HepG2 (cell line): ENCODE measurements around the gene AHSA1. TPM values are rescaled to one million over a fixed set of nuclear protein-coding genes. Genes with fewer than 3 reads are reported as not detected.
A peak's percentile ranks its signal among the peaks of the same experiment; 100 is the strongest.

ENCODE experiments used
- AKAP8 ChIP-seq: sonication (generic); formaldehyde crosslinking; IDR thresholded peaks from 2 replicates; pipeline ENCODE4 v1.5.1; 2020; ENCODE audit warnings: mild to moderate bottlenecking, missing genetic modification reagents
- BORCS8-MEF2B ChIP-seq: sonication (generic); formaldehyde crosslinking; IDR thresholded peaks from 2 replicates; pipeline ENCODE4 v1.8.0; 2022; ENCODE audit warnings: mild to moderate bottlenecking, missing genetic modification reagents
- KLF12 ChIP-seq: sonication (generic); formaldehyde crosslinking; IDR thresholded peaks from 2 replicates; pipeline ENCODE4 v1.4.0; 2020; ENCODE audit warnings: missing genetic modification reagents, borderline replicate concordance
- KLF6 ChIP-seq: IDR thresholded peaks from 2 replicates; pipeline ENCODE4 v1.8.0; 2016; ENCODE audit warnings: missing biosample characterization, missing genetic modification reagents
- POLR2A ChIP-seq, 2 experiments: IDR thresholded peaks; 2 replicates each; pipeline ENCODE4 v1.6.1; 2011; ENCODE audit warnings: low read depth in 2 of 2, low read length in 2 of 2, mild to moderate bottlenecking in 1 of 2, moderate library complexity in 1 of 2; ENCODE audit not compliant: insufficient read depth in 1 of 2
- RAD21 ChIP-seq: fragments of 450-650 bp; formaldehyde crosslinking; IDR thresholded peaks from 2 replicates; pipeline ENCODE4 v1.5.0; 2020; ENCODE audit warnings: mild to moderate bottlenecking
- RBFOX2 ChIP-seq: fragments of 200-400 bp; formaldehyde crosslinking; IDR thresholded peaks from 2 replicates; pipeline ENCODE4 v1.6.1; 2017; ENCODE audit warnings: low read depth, mild to moderate bottlenecking, low read length
- SALL1 ChIP-seq: sonication (generic); formaldehyde crosslinking; IDR thresholded peaks from 2 replicates; pipeline ENCODE4 v1.8.0; 2022; ENCODE audit warnings: mild to moderate bottlenecking, missing genetic modification reagents
- SIX1 ChIP-seq: sonication (generic); formaldehyde crosslinking; IDR thresholded peaks from 2 replicates; pipeline ENCODE4 v1.4.0; 2020; ENCODE audit warnings: missing genetic modification reagents, borderline replicate concordance
- SMAD9 ChIP-seq: sonication (generic); formaldehyde crosslinking; IDR thresholded peaks from 2 replicates; pipeline ENCODE4 v1.5.1; 2020; ENCODE audit warnings: mild to moderate bottlenecking, missing genetic modification reagents
- SRF ChIP-seq: IDR thresholded peaks from 2 replicates; pipeline ENCODE4 v1.6.1; 2011; ENCODE audit warnings: mild to moderate bottlenecking, low read depth, low read length, moderate library complexity
- ZFX ChIP-seq: sonication (generic); formaldehyde crosslinking; IDR thresholded peaks from 2 replicates; pipeline ENCODE4 v1.4.0; 2020; ENCODE audit warnings: mild to moderate bottlenecking, low read depth, missing genetic modification reagents, moderate library complexity
- ZNF101 ChIP-seq: sonication (generic); formaldehyde crosslinking; IDR thresholded peaks from 2 replicates; pipeline ENCODE4 v1.4.0; 2020; ENCODE audit warnings: mild to moderate bottlenecking, low read depth, missing genetic modification reagents, borderline replicate concordance
- ZNF501 ChIP-seq: sonication (generic); formaldehyde crosslinking; IDR thresholded peaks from 2 replicates; pipeline ENCODE4 v1.5.1; 2020; ENCODE audit warnings: mild to moderate bottlenecking, moderate library complexity, missing genetic modification reagents
- ZSCAN21 ChIP-seq: sonication (generic); formaldehyde crosslinking; IDR thresholded peaks from 2 replicates; pipeline ENCODE4 v1.8.0; 2022; ENCODE audit warnings: mild to moderate bottlenecking, missing genetic modification reagents, moderate library complexity, borderline replicate concordance
- polyA plus RNA-seq, 8 experiments: library from polyadenylated mRNA; depleted of rRNA in 3 of 8; stranded (reverse) in 7 of 8; unstranded in 1 of 8; fragments of >200 nt; fragmentation: Illumina TruSeq in 4 of 8; extraction: Trizol in 4 of 8; gene quantifications; 2 replicates each; pipeline versions ENCODE4 v1.2.1 to v1.2.3, GENCODE V29; 2011 to 2016; ENCODE audit warnings: low read depth in 4 of 8, missing spikeins in 1 of 8, mixed read lengths in 1 of 8; ENCODE audit not compliant: insufficient read depth in 1 of 8
- total RNA-seq, 5 experiments: library from RNA; depleted of rRNA; stranded (reverse); fragments of >200 nt; fragmentation: Illumina TruSeq; extraction: Trizol; gene quantifications; 2 replicates each; pipeline ENCODE4 v1.2.3, GENCODE V29; 2016; ENCODE audit warnings: low read depth in 1 of 5
- TF ChIP-seq, protein P1 (sequence below): sonication (generic); formaldehyde crosslinking; IDR thresholded peaks from 2 replicates; pipeline ENCODE4 v1.9.0; 2021; ENCODE audit warnings: missing genetic modification reagents, borderline replicate concordance
- TF ChIP-seq, protein P2 (sequence below): sonication (generic); formaldehyde crosslinking; IDR thresholded peaks from 2 replicates; pipeline ENCODE4 v1.4.0; 2020; ENCODE audit warnings: missing genetic modification reagents
- TF ChIP-seq, protein P3 (sequence below): sonication (generic); formaldehyde crosslinking; IDR thresholded peaks from 2 replicates; pipeline ENCODE4 v1.5.0; 2020; ENCODE audit warnings: missing genetic modification reagents, mild to moderate bottlenecking, borderline replicate concordance
- TF ChIP-seq, protein P4 (sequence below): sonication (generic); formaldehyde crosslinking; IDR thresholded peaks from 2 replicates; pipeline ENCODE4 v1.4.0; 2020; ENCODE audit warnings: missing genetic modification reagents, borderline replicate concordance
- TF ChIP-seq, protein P5 (sequence below): sonication (generic); formaldehyde crosslinking; IDR thresholded peaks from 2 replicates; pipeline ENCODE4 v1.5.0; 2020; ENCODE audit warnings: mild to moderate bottlenecking, missing genetic modification reagents
- TF ChIP-seq, protein P6 (sequence below): sonication (generic); formaldehyde crosslinking; IDR thresholded peaks from 2 replicates; pipeline ENCODE4 v1.5.0; 2020; ENCODE audit warnings: missing genetic modification reagents

AHSA1 gene
- total and polyA plus RNA-seq, 2 of the 13 experiments (the other 11 are each of a cell fraction or from before 2014, with no cell fraction given) = 113 to 241 TPM

DNA sequence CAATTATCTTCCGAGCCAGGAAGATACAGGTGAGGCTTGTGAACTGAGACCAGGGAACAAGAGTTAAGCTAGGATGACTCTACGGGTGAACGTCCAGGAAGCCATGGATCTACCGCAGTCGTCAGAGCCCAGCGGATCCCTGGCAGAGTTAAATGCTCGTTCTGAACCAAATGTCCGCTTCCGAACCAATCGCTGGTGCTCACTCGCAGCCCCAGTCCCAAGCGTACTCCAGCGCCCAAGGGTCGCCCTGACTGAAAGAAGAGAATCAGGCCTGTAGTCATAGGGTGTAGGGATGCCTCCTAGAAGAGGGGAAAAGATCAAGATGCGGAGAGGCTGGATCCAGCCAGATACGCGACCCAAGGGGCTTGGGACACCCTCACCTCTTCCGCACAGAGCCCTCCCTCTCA, 775 bp upstream of the AHSA1 start (continued):
- TF ChIP-seq KLF12 (CRISPR knock-in tag) = no peak
- peak; percentile 64; the same call in 1 of the 2 replicates for TF ChIP-seq ZSCAN21 (CRISPR knock-in tag)
- TF ChIP-seq, protein P1, sequence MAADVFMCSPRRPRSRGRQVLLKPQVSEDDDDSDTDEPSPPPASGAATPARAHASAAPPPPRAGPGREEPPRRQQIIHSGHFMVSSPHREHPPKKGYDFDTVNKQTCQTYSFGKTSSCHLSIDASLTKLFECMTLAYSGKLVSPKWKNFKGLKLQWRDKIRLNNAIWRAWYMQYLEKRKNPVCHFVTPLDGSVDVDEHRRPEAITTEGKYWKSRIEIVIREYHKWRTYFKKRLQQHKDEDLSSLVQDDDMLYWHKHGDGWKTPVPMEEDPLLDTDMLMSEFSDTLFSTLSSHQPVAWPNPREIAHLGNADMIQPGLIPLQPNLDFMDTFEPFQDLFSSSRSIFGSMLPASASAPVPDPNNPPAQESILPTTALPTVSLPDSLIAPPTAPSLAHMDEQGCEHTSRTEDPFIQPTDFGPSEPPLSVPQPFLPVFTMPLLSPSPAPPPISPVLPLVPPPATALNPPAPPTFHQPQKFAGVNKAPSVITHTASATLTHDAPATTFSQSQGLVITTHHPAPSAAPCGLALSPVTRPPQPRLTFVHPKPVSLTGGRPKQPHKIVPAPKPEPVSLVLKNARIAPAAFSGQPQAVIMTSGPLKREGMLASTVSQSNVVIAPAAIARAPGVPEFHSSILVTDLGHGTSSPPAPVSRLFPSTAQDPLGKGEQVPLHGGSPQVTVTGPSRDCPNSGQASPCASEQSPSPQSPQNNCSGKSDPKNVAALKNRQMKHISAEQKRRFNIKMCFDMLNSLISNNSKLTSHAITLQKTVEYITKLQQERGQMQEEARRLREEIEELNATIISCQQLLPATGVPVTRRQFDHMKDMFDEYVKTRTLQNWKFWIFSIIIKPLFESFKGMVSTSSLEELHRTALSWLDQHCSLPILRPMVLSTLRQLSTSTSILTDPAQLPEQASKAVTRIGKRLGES (CRISPR knock-in tag) = no peak
- peak; percentile 23; the same call in 1 of the 2 replicates for TF ChIP-seq RAD21 (CRISPR knock-in tag)
- TF ChIP-seq ZNF501 (CRISPR knock-in tag) = no peak
- TF ChIP-seq, protein P2, sequence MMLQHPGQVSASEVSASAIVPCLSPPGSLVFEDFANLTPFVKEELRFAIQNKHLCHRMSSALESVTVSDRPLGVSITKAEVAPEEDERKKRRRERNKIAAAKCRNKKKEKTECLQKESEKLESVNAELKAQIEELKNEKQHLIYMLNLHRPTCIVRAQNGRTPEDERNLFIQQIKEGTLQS = no peak
- no peak for TF ChIP-seq ZNF101 (CRISPR knock-in tag)
- TF ChIP-seq SIX1 (CRISPR knock-in tag) = no peak
- TF ChIP-seq, protein P3, sequence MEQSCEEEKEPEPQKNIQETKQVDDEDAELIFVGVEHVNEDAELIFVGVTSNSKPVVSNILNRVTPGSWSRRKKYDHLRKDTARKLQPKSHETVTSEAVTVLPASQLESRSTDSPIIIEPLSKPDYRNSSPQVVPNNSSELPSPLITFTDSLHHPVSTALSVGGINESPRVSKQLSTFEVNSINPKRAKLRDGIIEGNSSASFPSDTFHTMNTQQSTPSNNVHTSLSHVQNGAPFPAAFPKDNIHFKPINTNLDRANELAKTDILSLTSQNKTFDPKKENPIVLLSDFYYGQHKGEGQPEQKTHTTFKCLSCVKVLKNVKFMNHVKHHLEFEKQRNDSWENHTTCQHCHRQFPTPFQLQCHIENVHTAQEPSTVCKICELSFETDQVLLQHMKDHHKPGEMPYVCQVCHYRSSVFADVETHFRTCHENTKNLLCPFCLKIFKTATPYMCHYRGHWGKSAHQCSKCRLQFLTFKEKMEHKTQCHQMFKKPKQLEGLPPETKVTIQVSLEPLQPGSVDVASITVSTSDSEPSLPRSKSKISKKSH (CRISPR knock-in tag) = no peak
- no peak for TF ChIP-seq SRF
- peak; percentile 14; the same call in 1 of the 2 replicates for TF ChIP-seq KLF6 (CRISPR knock-in tag)
- no peak for TF ChIP-seq SMAD9 (CRISPR knock-in tag)
- peak; percentile 86 for TF ChIP-seq BORCS8-MEF2B (CRISPR knock-in tag)
- TF ChIP-seq, protein P4, sequence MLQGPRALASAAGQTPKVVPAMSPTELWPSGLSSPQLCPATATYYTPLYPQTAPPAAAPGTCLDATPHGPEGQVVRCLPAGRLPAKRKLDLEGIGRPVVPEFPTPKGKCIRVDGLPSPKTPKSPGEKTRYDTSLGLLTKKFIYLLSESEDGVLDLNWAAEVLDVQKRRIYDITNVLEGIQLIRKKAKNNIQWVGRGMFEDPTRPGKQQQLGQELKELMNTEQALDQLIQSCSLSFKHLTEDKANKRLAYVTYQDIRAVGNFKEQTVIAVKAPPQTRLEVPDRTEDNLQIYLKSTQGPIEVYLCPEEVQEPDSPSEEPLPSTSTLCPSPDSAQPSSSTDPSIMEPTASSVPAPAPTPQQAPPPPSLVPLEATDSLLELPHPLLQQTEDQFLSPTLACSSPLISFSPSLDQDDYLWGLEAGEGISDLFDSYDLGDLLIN (CRISPR knock-in tag) = no peak
- 0 out of 2 replicates have a peak, but pooled peaks have one; percentile 30 for TF ChIP-seq RBFOX2
- TF ChIP-seq AKAP8 (CRISPR knock-in tag) = no peak
- TF ChIP-seq, protein P5, sequence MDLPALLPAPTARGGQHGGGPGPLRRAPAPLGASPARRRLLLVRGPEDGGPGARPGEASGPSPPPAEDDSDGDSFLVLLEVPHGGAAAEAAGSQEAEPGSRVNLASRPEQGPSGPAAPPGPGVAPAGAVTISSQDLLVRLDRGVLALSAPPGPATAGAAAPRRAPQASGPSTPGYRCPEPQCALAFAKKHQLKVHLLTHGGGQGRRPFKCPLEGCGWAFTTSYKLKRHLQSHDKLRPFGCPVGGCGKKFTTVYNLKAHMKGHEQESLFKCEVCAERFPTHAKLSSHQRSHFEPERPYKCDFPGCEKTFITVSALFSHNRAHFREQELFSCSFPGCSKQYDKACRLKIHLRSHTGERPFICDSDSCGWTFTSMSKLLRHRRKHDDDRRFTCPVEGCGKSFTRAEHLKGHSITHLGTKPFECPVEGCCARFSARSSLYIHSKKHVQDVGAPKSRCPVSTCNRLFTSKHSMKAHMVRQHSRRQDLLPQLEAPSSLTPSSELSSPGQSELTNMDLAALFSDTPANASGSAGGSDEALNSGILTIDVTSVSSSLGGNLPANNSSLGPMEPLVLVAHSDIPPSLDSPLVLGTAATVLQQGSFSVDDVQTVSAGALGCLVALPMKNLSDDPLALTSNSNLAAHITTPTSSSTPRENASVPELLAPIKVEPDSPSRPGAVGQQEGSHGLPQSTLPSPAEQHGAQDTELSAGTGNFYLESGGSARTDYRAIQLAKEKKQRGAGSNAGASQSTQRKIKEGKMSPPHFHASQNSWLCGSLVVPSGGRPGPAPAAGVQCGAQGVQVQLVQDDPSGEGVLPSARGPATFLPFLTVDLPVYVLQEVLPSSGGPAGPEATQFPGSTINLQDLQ (CRISPR knock-in tag) = no peak
- peak; percentile 34; the same call in 1 of the 2 replicates for TF ChIP-seq ZFX (CRISPR knock-in tag)
- peak; percentile 36; the same call in 1 of the 2 replicates for TF ChIP-seq SALL1 (CRISPR knock-in tag)
- TF ChIP-seq, protein P6, sequence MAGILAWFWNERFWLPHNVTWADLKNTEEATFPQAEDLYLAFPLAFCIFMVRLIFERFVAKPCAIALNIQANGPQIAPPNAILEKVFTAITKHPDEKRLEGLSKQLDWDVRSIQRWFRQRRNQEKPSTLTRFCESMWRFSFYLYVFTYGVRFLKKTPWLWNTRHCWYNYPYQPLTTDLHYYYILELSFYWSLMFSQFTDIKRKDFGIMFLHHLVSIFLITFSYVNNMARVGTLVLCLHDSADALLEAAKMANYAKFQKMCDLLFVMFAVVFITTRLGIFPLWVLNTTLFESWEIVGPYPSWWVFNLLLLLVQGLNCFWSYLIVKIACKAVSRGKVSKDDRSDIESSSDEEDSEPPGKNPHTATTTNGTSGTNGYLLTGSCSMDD (CRISPR knock-in tag) = no peak
- peak; percentile 70 to 95 for TF ChIP-seq POLR2A (IDR thresholded peaks at IDR 0.05; ENCODE audit: insufficient read depth in 1 of 2, low read depth in 2 of 2, low read length in 2 of 2)
